Measurements from ENCODE around the gene PFDN2.

The PFDN2 gene

GRCh38 chr1:161130266-161130665 lies 12.4 kb upstream of the PFDN2 start:
- DNase-seq (ENCODE audit: low spot score), result no peak
- TF ChIP-seq CTCF (IDR thresholded peaks at IDR 0.05; ENCODE audit: extremely low read depth, insufficient read depth, missing control alignments), result no peak
- in situ Hi-C loops (cut with MboI; ENCODE audit: low pct_unique_long_range_greater_than_20kb, low sequenced_read_pairs, unreplicated experiment), result no loop called here

GRCh38 chr1:161128591-161129420 lies 11.0 kb upstream of the PFDN2 start:
- DNase-seq (ENCODE audit: low spot score), result no peak
- no peak for TF ChIP-seq CTCF (IDR thresholded peaks at IDR 0.05; ENCODE audit: extremely low read depth, insufficient read depth, missing control alignments)
- in situ Hi-C loops (cut with MboI; ENCODE audit: low pct_unique_long_range_greater_than_20kb, low sequenced_read_pairs, unreplicated experiment), result no loop called here

GRCh38 chr1:161127649-161128048 lies 9.8 kb upstream of the PFDN2 start:
- in situ Hi-C loops (cut with MboI; ENCODE audit: low pct_unique_long_range_greater_than_20kb, low sequenced_read_pairs, unreplicated experiment), result no loop called here
- no peak for DNase-seq (ENCODE audit: low spot score)
- no peak for TF ChIP-seq CTCF (IDR thresholded peaks at IDR 0.05; ENCODE audit: extremely low read depth, insufficient read depth, missing control alignments)

GRCh38 chr1:161122967-161123366 lies 5.1 kb upstream of the PFDN2 start:
- in situ Hi-C loops (cut with MboI; ENCODE audit: low pct_unique_long_range_greater_than_20kb, low sequenced_read_pairs, unreplicated experiment), result no loop called here
- no peak for DNase-seq (ENCODE audit: low spot score)
- no peak for TF ChIP-seq CTCF (IDR thresholded peaks at IDR 0.05; ENCODE audit: extremely low read depth, insufficient read depth, missing control alignments)

GRCh38 chr1:161121834-161122233 lies 4.0 kb upstream of the PFDN2 start:
- no peak for DNase-seq (ENCODE audit: low spot score)
- TF ChIP-seq CTCF (IDR thresholded peaks at IDR 0.05; ENCODE audit: extremely low read depth, insufficient read depth, missing control alignments), result no peak
- in situ Hi-C loops (cut with MboI; ENCODE audit: low pct_unique_long_range_greater_than_20kb, low sequenced_read_pairs, unreplicated experiment), result no loop called here

GRCh38 chr1:161121042-161121650 lies 3.3 kb upstream of the PFDN2 start:
- in situ Hi-C loops (cut with MboI; ENCODE audit: low pct_unique_long_range_greater_than_20kb, low sequenced_read_pairs, unreplicated experiment), result no loop called here
- no peak for DNase-seq (ENCODE audit: low spot score)
- TF ChIP-seq CTCF (IDR thresholded peaks at IDR 0.05; ENCODE audit: extremely low read depth, insufficient read depth, missing control alignments), result no peak

Measured in GM13977 (cell line).